Lower lobe of right lung (tissue), 2 donors: ENCODE measurements around the gene NAB2. TPM values are rescaled to one million over a fixed set of nuclear protein-coding genes. Genes with fewer than 3 reads are reported as not detected.

Experiments
- ATAC-seq, 2 donors: fragments of 200-7000 bp; cut with Tn5 transposase; one replicate each; pipeline ENCODE4 v1.9.1; 2020 to 2022; ENCODE audit warnings: mild to moderate bottlenecking in 2 of 2, moderate library complexity in 2 of 2
- DNase-seq: peaks from one replicate; pipeline ENCODE4 v3.0.0-alpha.2; 2020
- H3K27ac ChIP-seq: fragments of 200-600 bp; one replicate; pipeline ENCODE4 v1.8.0; 2022
- H3K27me3 ChIP-seq: fragments of 200-600 bp; one replicate; pipeline ENCODE4 v1.8.0; 2022; ENCODE audit warnings: low read depth
- H3K36me3 ChIP-seq: fragments of 200-600 bp; one replicate; pipeline ENCODE4 v1.8.0; 2022; ENCODE audit warnings: mild to moderate bottlenecking
- H3K4me1 ChIP-seq: fragments of 200-600 bp; one replicate; pipeline ENCODE4 v1.8.0; 2022
- H3K4me3 ChIP-seq: fragments of 200-600 bp; one replicate; pipeline ENCODE4 v1.8.0; 2022; ENCODE audit warnings: mild to moderate bottlenecking
- H3K9me3 ChIP-seq: fragments of 200-600 bp; one replicate; pipeline ENCODE4 v1.8.0; 2022
- intact Hi-C: fragments of 100-400 bp; cut with DNase I; formaldehyde crosslinking; loops from one replicate; pipeline ENCODE4 v1.11.0; 2022
- total RNA-seq: library from RNA; stranded (reverse); fragmentation: NEBNext Ultra II Directional; extraction: Animal tissue kit (Norgen Biotek cat#: 25700); gene quantifications from one replicate; pipeline ENCODE4 v1.2.1, GENCODE V29; 2021
- TF ChIP-seq, protein P1 (sequence below): fragments of 200-600 bp; IDR thresholded peaks from one replicate; pipeline ENCODE4 v1.8.0; 2022; ENCODE audit warnings: antibody characterized with exemption, mild to moderate bottlenecking
- donor health status: DM: no; HTN: yes; CAD: no; lungs with severe emphysema.

NAB2 gene
- total RNA-seq, 1 donor from 2014 or later: 28.9 TPM

GRCh38 chr12:57085999-57086492 is 2.9 kb upstream of the NAB2 start:
- TF ChIP-seq, protein P1, sequence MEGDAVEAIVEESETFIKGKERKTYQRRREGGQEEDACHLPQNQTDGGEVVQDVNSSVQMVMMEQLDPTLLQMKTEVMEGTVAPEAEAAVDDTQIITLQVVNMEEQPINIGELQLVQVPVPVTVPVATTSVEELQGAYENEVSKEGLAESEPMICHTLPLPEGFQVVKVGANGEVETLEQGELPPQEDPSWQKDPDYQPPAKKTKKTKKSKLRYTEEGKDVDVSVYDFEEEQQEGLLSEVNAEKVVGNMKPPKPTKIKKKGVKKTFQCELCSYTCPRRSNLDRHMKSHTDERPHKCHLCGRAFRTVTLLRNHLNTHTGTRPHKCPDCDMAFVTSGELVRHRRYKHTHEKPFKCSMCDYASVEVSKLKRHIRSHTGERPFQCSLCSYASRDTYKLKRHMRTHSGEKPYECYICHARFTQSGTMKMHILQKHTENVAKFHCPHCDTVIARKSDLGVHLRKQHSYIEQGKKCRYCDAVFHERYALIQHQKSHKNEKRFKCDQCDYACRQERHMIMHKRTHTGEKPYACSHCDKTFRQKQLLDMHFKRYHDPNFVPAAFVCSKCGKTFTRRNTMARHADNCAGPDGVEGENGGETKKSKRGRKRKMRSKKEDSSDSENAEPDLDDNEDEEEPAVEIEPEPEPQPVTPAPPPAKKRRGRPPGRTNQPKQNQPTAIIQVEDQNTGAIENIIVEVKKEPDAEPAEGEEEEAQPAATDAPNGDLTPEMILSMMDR: no peak
- peaks cover 4% of the 10 kb centered on the region for H3K36me3 ChIP-seq
- peak overlapping the region; percentile 94 for H3K4me3 ChIP-seq
- intact Hi-C loops: no loop called here
- no peaks in the 10 kb centered on the region for H3K27me3 ChIP-seq
- DNase-seq (no peak), ATAC-seq (no peak)
- peak overlapping the region; percentile 99 for H3K27ac ChIP-seq
- H3K4me1 ChIP-seq: peaks cover 32% of the 10 kb centered on the region
- H3K9me3 ChIP-seq: no peaks in the 10 kb centered on the region

DNA sequence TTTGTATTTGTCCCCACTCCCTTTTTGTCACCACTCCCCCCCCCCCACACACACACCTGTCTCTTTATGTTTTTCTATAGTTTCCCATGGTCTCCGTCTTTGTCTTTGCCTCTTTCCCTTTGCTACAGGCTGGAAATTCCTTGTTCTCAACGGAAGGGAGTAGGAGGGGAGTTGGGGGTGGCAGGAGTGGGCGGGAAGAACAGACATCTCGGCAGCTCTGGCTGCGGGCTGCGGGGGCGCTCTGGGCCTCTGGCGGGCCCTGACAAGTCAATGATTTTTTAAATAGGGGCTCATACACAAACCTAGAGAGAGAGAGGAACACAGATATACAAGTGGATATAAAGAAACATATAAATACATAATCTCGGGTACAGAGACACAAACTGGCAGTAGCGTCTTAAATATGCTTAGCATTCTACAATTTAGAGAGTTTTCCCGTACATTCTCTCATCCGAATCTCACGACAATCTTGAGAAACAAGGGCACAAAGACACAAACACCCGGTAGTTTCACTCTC is 2.4 kb upstream of the NAB2 start:
- DNase-seq (peak; percentile 76), ATAC-seq (peak in 1 of 2 donors; percentile 25)
- peak overlapping the region; percentile 94 for H3K4me3 ChIP-seq
- H3K36me3 ChIP-seq: peaks cover 9% of the 10 kb centered on the region
- intact Hi-C loops: no loop called here
- H3K9me3 ChIP-seq: no peaks in the 10 kb centered on the region
- peak overlapping the region; percentile 99 for H3K27ac ChIP-seq
- TF ChIP-seq, protein P1: peak; percentile 48
- H3K4me1 ChIP-seq: peaks cover 37% of the 10 kb centered on the region
- no peaks in the 10 kb centered on the region for H3K27me3 ChIP-seq

GRCh38 chr12:57087010-57087690 is 1.8 kb upstream of the NAB2 start:
- Histone ChIP-seq H3K9me3 (no peaks in the 10 kb centered on the region), H3K4me1 (peaks cover 43% of the 10 kb centered on the region), H3K27ac (peak overlapping the region; percentile 99), H3K27me3 (no peaks in the 10 kb centered on the region), H3K4me3 (peak overlapping the region; percentile 94), H3K36me3 (peaks cover 15% of the 10 kb centered on the region)
- TF ChIP-seq, protein P1: no peak
- intact Hi-C loops: no loop called here
- ATAC-seq (peak; percentile 80 to 81), DNase-seq (peak; percentile 94)

GRCh38 chr12:57087691-57088353 is 1.1 kb upstream of the NAB2 start:
- Histone ChIP-seq H3K9me3 (no peaks in the 10 kb centered on the region), H3K36me3 (peaks cover 21% of the 10 kb centered on the region), H3K27me3 (no peaks in the 10 kb centered on the region), H3K4me1 (peaks cover 49% of the 10 kb centered on the region), H3K27ac (peak overlapping the region; percentile 99), H3K4me3 (peak overlapping the region; percentile 94)
- TF ChIP-seq, protein P1: no peak
- DNase-seq (peak; percentile 95), ATAC-seq (peak; percentile 66 to 79)
- intact Hi-C loops: no loop called here

DNA sequence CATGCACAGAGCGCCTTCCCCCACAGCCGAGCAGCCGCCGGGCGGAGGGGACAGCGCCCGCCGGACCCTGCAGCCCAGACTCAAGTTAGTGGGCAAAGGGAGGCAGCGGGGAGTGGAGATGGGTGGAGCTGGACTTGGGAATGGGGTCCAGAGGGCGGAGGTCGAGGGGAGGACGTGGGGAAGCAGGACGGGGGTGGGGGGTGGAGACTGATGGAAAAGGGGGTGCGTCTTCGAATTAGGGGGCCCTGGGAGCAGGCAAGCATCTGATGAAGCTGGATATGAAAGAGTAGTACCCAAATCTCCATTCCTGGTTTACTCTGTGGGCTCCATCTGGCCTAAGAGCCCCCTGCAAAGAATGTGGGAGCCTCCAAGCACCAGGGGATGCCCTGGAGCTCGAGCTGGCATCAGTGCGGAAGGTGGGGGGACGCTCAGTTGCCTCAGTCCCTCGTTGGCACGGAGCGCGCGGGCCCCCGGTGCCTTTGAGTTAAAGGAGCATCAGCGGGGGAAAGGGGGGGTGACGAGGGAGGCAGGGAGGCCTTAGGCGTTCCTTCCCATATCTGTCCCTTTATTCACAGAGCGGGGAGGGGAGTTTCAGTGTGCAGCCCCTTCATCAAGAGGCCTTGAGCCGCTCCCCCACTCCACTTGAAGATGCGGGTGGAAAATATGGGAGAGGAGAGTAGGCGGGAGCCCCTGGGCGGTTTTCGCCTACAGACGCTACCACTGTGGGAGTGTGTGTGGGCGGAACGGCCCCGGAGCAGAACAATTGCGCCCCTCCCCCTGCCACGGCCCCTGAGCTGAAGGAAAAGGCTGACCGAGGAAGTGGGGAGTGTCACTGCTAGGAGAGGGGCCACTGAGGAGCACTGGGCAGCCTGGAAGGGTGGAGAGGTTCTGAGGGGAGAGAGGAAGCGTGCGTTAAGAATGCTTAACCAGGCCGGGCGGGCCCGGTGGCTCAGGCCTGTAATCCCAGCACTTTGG is 644 bp downstream of the NAB2 start:
- Histone ChIP-seq H3K27ac (peak overlapping the region; percentile 88), H3K9me3 (no peaks in the 10 kb centered on the region), H3K4me1 (peaks cover 66% of the 10 kb centered on the region), H3K27me3 (no peaks in the 10 kb centered on the region), H3K36me3 (peaks cover 36% of the 10 kb centered on the region), H3K4me3 (peak overlapping the region; percentile 94)
- TF ChIP-seq, protein P1: no peak
- ATAC-seq (peak; percentile 9 to 15), DNase-seq (peak; percentile 88)
- intact Hi-C loops: no loop called here
